HCT116 (cell line): ENCODE results near the gene GNA12. TPM values are rescaled to one million over a fixed set of nuclear protein-coding genes. Genes with fewer than 3 reads are reported as not detected.

Source experiments
- ATAC-seq: fragments of 200-7000 bp; cut with Tn5 transposase; 2 replicates; pipeline ENCODE4 v1.9.1; 2020; ENCODE audit warnings: mild to moderate bottlenecking, moderate library complexity
- BruUV-seq: library from RNA; stranded (reverse); fragments of 400-500 nt; replicated peaks from 2 replicates; lab custom pipeline; 2021; lab: Mats Ljungman, UMichigan
- CTCF ChIA-PET: fragments of 300-600 bp; sonication (Branson Sonifier 250); formaldehyde crosslinking; loops from one replicate; lab custom pipeline; 2021; ENCODE audit warnings: antibody characterized with exemption; lab: Charles Lee
- POLR2A ChIA-PET: fragments of 300-600, 350-600 bp; sonication (Branson Sonifier 250); formaldehyde crosslinking; loops from one replicate; lab custom pipeline; 2021; ENCODE audit warnings: antibody characterized with exemption; lab: Charles Lee
- RAD21 ChIA-PET, 2 experiments: fragments of 300-600 bp; sonication (Branson Sonifier 250); formaldehyde crosslinking; loops; one replicate each; lab custom pipeline; 2023; ENCODE audit warnings: low total read pairs in 2 of 2; ENCODE audit not compliant: uncharacterized antibody in 2 of 2, unreplicated experiment in 2 of 2, low non-redundant PET in 1 of 2; lab: Charles Lee
- DNase-seq: peaks from one replicate; pipeline ENCODE4 v3.0.0-alpha.2; 2010; ENCODE audit warnings: low read depth, low spot score
- H2AFZ ChIP-seq: fragments of 200-600 bp; shearing (Covaris generic), sonication (generic); 2 replicates; pipeline ENCODE4 v1.6.1; 2017; ENCODE audit warnings: low read depth, mixed run types, mixed read lengths, antibody characterized with exemption, low read length; ENCODE audit not compliant: poor library complexity, severe bottlenecking
- H3K27ac ChIP-seq: 2 replicates; pipeline ENCODE4 v1.5.1; 2012; ENCODE audit warnings: low read depth, low read length
- H3K27me3 ChIP-seq: fragments of 200-600 bp; sonication (generic); 2 replicates; pipeline ENCODE4 v1.6.1; 2016; ENCODE audit warnings: mixed run types, low read length, mixed read lengths; ENCODE audit not compliant: insufficient read depth
- H3K36me3 ChIP-seq, 2 experiments: fragments of 200-500 bp in 1 of 2; fragments of 200-600 bp in 1 of 2; sonication (Bioruptor generic) in 1 of 2; sonication (generic) in 1 of 2; 2 replicates each; pipeline versions ENCODE4 v1.5.1 to v1.6.1; 2014 to 2016; ENCODE audit warnings: low read length in 2 of 2, inconsistent platforms in 1 of 2, mixed read lengths in 1 of 2, mixed run types in 1 of 2; ENCODE audit not compliant: insufficient read depth in 2 of 2, control insufficient read depth in 1 of 2
- H3K4me1 ChIP-seq, 2 experiments: fragments of 200-600 bp in 1 of 2; sonication (generic) in 1 of 2; 2 replicates each; pipeline versions ENCODE4 v1.5.1 to v1.6.1; 2012 to 2017; ENCODE audit warnings: low read length in 2 of 2, inconsistent platforms in 1 of 2, mild to moderate bottlenecking in 1 of 2, mixed read lengths in 1 of 2, mixed run types in 1 of 2, moderate library complexity in 1 of 2; ENCODE audit not compliant: insufficient read depth in 2 of 2, control insufficient read depth in 1 of 2
- H3K4me2 ChIP-seq: fragments of 200-600 bp; sonication (generic); 2 replicates; pipeline ENCODE4 v1.6.1; 2017; ENCODE audit warnings: mixed run types, low read length, mixed read lengths
- H3K4me3 ChIP-seq, 2 experiments: fragments of 200-600 bp in 1 of 2; sonication (generic) in 1 of 2; replicated peaks in 1 of 2; 2 replicates each; pipeline ENCODE4 v1.5.1; 2011 to 2016; ENCODE audit warnings: low read length in 2 of 2, control low read depth in 1 of 2, low read depth in 1 of 2, mild to moderate bottlenecking in 1 of 2, mixed read lengths in 1 of 2, mixed run types in 1 of 2
- H3K79me2 ChIP-seq: fragments of 200-600 bp; sonication (generic); 2 replicates; pipeline ENCODE4 v1.6.1; 2017; ENCODE audit warnings: mild to moderate bottlenecking, mixed run types, low read length, moderate library complexity, mixed read lengths; ENCODE audit not compliant: insufficient read depth
- H3K9ac ChIP-seq: fragments of 200-600 bp; sonication (generic); 2 replicates; pipeline ENCODE4 v1.6.1; 2016; ENCODE audit warnings: low read length, mixed read lengths
- H3K9me2 ChIP-seq: fragments of 200-600 bp; sonication (generic), shearing (Covaris generic); 2 replicates; pipeline ENCODE4 v1.6.1; 2017; ENCODE audit warnings: mixed run types, mild to moderate bottlenecking, moderate library complexity; ENCODE audit not compliant: insufficient read depth
- H3K9me3 ChIP-seq, 2 experiments: fragments of 200-500 bp in 1 of 2; fragments of 200-600 bp in 1 of 2; sonication (Bioruptor generic) in 1 of 2; sonication (generic) in 1 of 2; 2 replicates each; pipeline ENCODE4 v1.6.1; 2014 to 2017; ENCODE audit warnings: low read length in 2 of 2, mixed read lengths in 2 of 2, inconsistent platforms in 1 of 2, low read depth in 1 of 2, mild to moderate bottlenecking in 1 of 2, mixed run types in 1 of 2, moderate library complexity in 1 of 2; ENCODE audit not compliant: control insufficient read depth in 1 of 2, insufficient read depth in 1 of 2
- H4K20me1 ChIP-seq: fragments of 200-600 bp; sonication (generic), shearing (Covaris generic); 2 replicates; pipeline ENCODE4 v1.6.1; 2017; ENCODE audit warnings: mixed run types, mild to moderate bottlenecking, moderate library complexity; ENCODE audit not compliant: insufficient read depth
- CBX3 ChIP-seq: IDR thresholded peaks from 2 replicates; pipeline ENCODE4 v1.6.1; 2012; ENCODE audit warnings: low read depth
- CEBPB ChIP-seq: IDR thresholded peaks from 2 replicates; pipeline ENCODE4 v1.6.1; 2012; ENCODE audit warnings: low read depth
- CTCF ChIP-seq, 3 experiments: fragments of 200-600 bp in 1 of 3; sonication (generic) in 1 of 3; IDR thresholded peaks in 2 of 3; conservative IDR thresholded peaks in 1 of 3; 2 replicates each; pipeline ENCODE4 v1.5.1; 2012 to 2017; ENCODE audit warnings: low read depth in 2 of 3, low read length in 2 of 3, antibody characterized with exemption in 1 of 3, borderline replicate concordance in 1 of 3, control low read depth in 1 of 3, mild to moderate bottlenecking in 1 of 3, mixed read lengths in 1 of 3, mixed run types in 1 of 3, moderate library complexity in 1 of 3; ENCODE audit not compliant: insufficient read depth in 1 of 3
- ELF1 ChIP-seq: IDR thresholded peaks from 2 replicates; pipeline ENCODE4 v1.6.1; 2012; ENCODE audit warnings: low read depth, borderline replicate concordance
- EZH2 ChIP-seq: fragments of 200-600 bp; sonication (generic); IDR thresholded peaks from 2 replicates; pipeline ENCODE4 v1.6.1; 2017; ENCODE audit warnings: antibody characterized with exemption, mixed run types
- EZH2phosphoT487 ChIP-seq: fragments of 200-600 bp; IDR thresholded peaks from 2 replicates; pipeline ENCODE4 v1.6.1; 2018; ENCODE audit warnings: antibody characterized with exemption, borderline replicate concordance
- FOSL1 ChIP-seq: IDR thresholded peaks from 2 replicates; pipeline ENCODE4 v1.6.1; 2012; ENCODE audit warnings: low read depth
- MAX ChIP-seq: IDR thresholded peaks from 2 replicates; pipeline ENCODE4 v1.6.1; 2012
- POLR2A ChIP-seq: IDR thresholded peaks from 2 replicates; pipeline ENCODE4 v1.7.0; 2011; ENCODE audit warnings: borderline replicate concordance; ENCODE audit not compliant: insufficient read depth, insufficient read length; ENCODE audit errors: extremely low read depth
- RAD21 ChIP-seq: IDR thresholded peaks from 2 replicates; pipeline ENCODE4 v1.6.1; 2012; ENCODE audit warnings: low read depth, mild to moderate bottlenecking
- REST ChIP-seq: IDR thresholded peaks from 2 replicates; pipeline ENCODE4 v1.6.1; 2012; ENCODE audit warnings: low read depth
- SIN3A ChIP-seq: IDR thresholded peaks from 2 replicates; pipeline ENCODE4 v1.6.1; 2012; ENCODE audit warnings: low read depth
- SP1 ChIP-seq: IDR thresholded peaks from 2 replicates; pipeline ENCODE4 v1.6.1; 2012; ENCODE audit warnings: low read depth
- SRF ChIP-seq: IDR thresholded peaks from 2 replicates; pipeline ENCODE4 v1.6.1; 2012; ENCODE audit warnings: low read depth
- TCF7L2 ChIP-seq: IDR thresholded peaks from 2 replicates; pipeline ENCODE4 v1.7.0; 2011; ENCODE audit warnings: borderline replicate concordance, inconsistent platforms; ENCODE audit not compliant: insufficient read depth, insufficient read length; ENCODE audit errors: extremely low read depth
- ZBTB33 ChIP-seq: IDR thresholded peaks from 2 replicates; pipeline ENCODE4 v1.6.1; 2011; ENCODE audit warnings: mild to moderate bottlenecking, low read length, moderate library complexity; ENCODE audit not compliant: insufficient replicate concordance; ENCODE audit errors: extremely low read depth
- ZFX ChIP-seq: fragments of 450-650 bp; IDR thresholded peaks from 2 replicates; pipeline ENCODE4 v1.6.1; 2017
- ZNF274 ChIP-seq: fragments of 200-500 bp; sonication (Bioruptor generic); IDR thresholded peaks from 2 replicates; pipeline ENCODE4 v1.6.1; 2014; ENCODE audit warnings: mild to moderate bottlenecking, low read depth, low read length, inconsistent platforms
- intact Hi-C: fragments of 100-400 bp; cut with micrococcal nuclease; formaldehyde crosslinking; loops from 2 replicates; pipeline ENCODE4 v1.10.0; 2022
- total RNA-seq: library from RNA; stranded (reverse); gene quantifications from one replicate; pipeline ENCODE4 v1.2.1, GENCODE V29; 2021; ENCODE audit not compliant: unreplicated experiment

Gene GNA12
- total RNA-seq, 1 experiment from 2014 or later, result 32.6 TPM

DNA sequence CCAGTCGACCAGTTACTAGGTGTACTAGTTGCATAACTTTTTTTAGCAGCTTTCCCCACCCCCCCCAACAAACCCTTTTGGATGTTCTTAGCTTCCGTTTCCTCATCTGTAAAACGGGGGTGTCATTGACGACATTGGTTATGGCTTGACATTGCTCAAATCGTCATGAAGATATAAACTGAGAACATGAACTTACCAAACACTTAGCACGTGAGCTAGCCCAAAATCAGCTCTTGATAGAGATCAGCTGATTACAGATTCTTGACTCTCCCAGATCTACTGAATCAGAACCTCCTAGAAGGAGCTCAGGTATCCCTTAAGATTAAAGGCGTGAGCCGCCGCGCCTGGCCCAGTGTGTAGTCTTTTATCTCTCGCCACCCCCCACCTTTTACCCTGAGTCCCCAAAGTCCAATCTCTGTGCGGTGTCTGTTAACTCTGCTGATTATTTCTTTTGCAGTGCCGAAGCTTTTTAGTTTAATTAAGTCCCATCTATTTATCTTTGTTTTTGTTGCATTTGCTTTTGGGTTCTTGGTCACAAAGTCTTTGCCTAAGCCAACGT, 1.0 kb upstream of the GNA12 start:
- ChIA-PET CTCF (no interaction called here), RAD21 (no interaction called here), POLR2A (no interaction called here)
- Histone ChIP-seq H3K4me1 (peaks cover 0 to 26% of the 10 kb centered on the region in 2 experiments; a peak in 2 of 4 replicates), H3K9ac (peak overlapping the region; percentile 32; the same call in 1 of the 2 replicates), H3K27ac (no peak overlapping the region), H3K4me2 (peak overlapping the region; percentile 89), H3K9me3 (no peaks in the 10 kb centered on the region), H3K79me2 (peaks cover 34% of the 10 kb centered on the region), H3K36me3 (no peaks in the 10 kb centered on the region; a peak in 1 of 4 replicates), H3K4me3 (peak overlapping the region; percentile 42 to 57), H3K27me3 (no peaks in the 10 kb centered on the region), H3K9me2 (no peaks in the 10 kb centered on the region), H2AFZ (no peak overlapping the region), H4K20me1 (no peaks in the 10 kb centered on the region)
- no TSS peak for BruUV-seq
- DNase-seq, result no peak
- intact Hi-C loops, result no loop called here
- TF ChIP-seq CEBPB (no peak), MAX (no peak), ELF1 (no peak), SP1 (no peak), ZFX (no peak), FOSL1 (no peak), CTCF (IDR thresholded peaks at IDR 0.05 in 2 of 3, conservative IDR thresholded peaks at IDR 0.05 in 1 of 3; ENCODE audit: borderline replicate concordance in 1 of 3, insufficient read depth in 1 of 3, low read depth in 2 of 3, low read length in 2 of 3) (no peak), RAD21 (no peak), SIN3A (no peak), SRF (no peak), TCF7L2 (no peak), EZH2 (no peak), ZBTB33 (no peak), ZNF274 (no peak), EZH2phosphoT487 (no peak), REST (no peak), POLR2A (no peak), CBX3 (no peak)
- no peak for ATAC-seq
